ENCODE results near the gene LMAN2. TPM values are rescaled to one million over a fixed set of nuclear protein-coding genes. Genes with fewer than 3 reads are reported as not detected.

LMAN2 gene
- total RNA-seq, 1 donor: 423 TPM

- DNase-seq (ENCODE audit: low read depth in 2 of 3, low spot score in 2 of 3): peak in 2 of 3 donors; percentile 92 to 98
These were observed 20.3 kb downstream of the LMAN2 start for GRCh38 chr5:177330991-177331842.

- DNase-seq (ENCODE audit: low read depth in 2 of 3, low spot score in 2 of 3): no peak
These were observed 21.6 kb downstream of the LMAN2 start for GRCh38 chr5:177329883-177330282.

- DNase-seq (ENCODE audit: low read depth in 2 of 3, low spot score in 2 of 3): no peak
These were observed 22.8 kb downstream of the LMAN2 start for GRCh38 chr5:177328545-177329231.

GRCh38 chr5:177327539-177328522, 23.6 kb downstream of the LMAN2 start:
- peak in 1 of 3 donors; percentile 54 for DNase-seq (ENCODE audit: low read depth in 2 of 3, low spot score in 2 of 3)

GRCh38 chr5:177325868-177326381, 25.5 kb downstream of the LMAN2 start:
- DNase-seq (ENCODE audit: low read depth in 2 of 3, low spot score in 2 of 3): no peak

- DNase-seq (ENCODE audit: low read depth in 2 of 3, low spot score in 2 of 3): peak in 2 of 3 donors; percentile 41 to 43
These were observed 30.6 kb downstream of the LMAN2 start for GRCh38 chr5:177320879-177321278.

- peak in 2 of 3 donors; percentile 53 to 76 for DNase-seq (ENCODE audit: low read depth in 2 of 3, low spot score in 2 of 3)
These were observed 31.4 kb downstream of the LMAN2 start for GRCh38 chr5:177319913-177320588.

GRCh38 chr5:177317959-177318377, 33.5 kb downstream of the LMAN2 start:
- peak in 2 of 3 donors; percentile 78 to 87 for DNase-seq (ENCODE audit: low read depth in 2 of 3, low spot score in 2 of 3)

- no peak for DNase-seq (ENCODE audit: low read depth in 2 of 3, low spot score in 2 of 3)
These were observed 35.5 kb downstream of the LMAN2 start for GRCh38 chr5:177316005-177316404.

GRCh38 chr5:177315411-177315810, 36.1 kb downstream of the LMAN2 start:
- no peak for DNase-seq (ENCODE audit: low read depth in 2 of 3, low spot score in 2 of 3)

- DNase-seq (ENCODE audit: low read depth in 2 of 3, low spot score in 2 of 3): no peak
These were observed 36.8 kb downstream of the LMAN2 start for GRCh38 chr5:177314376-177315342.

GRCh38 chr5:177313561-177314259, 37.8 kb downstream of the LMAN2 start:
- DNase-seq (ENCODE audit: low read depth in 2 of 3, low spot score in 2 of 3): no peak

- peak in 1 of 3 donors; percentile 42 for DNase-seq (ENCODE audit: low read depth in 2 of 3, low spot score in 2 of 3)
These were observed 38.8 kb downstream of the LMAN2 start for GRCh38 chr5:177312649-177313181.

- peak; percentile 68 to 98 (median 92) for DNase-seq (ENCODE audit: low read depth in 2 of 3, low spot score in 2 of 3)
These were observed 39.5 kb downstream of the LMAN2 start, which contains the start of gene MXD3 for GRCh38 chr5:177311723-177312648. Gene MXD3 (minus strand): TSS chr5:177311898. CDS start chr5:177311830, 68 bp downstream.

GRCh38 chr5:177311392-177311722, 40.1 kb downstream of the LMAN2 start:
- DNase-seq (ENCODE audit: low read depth in 2 of 3, low spot score in 2 of 3): no peak

GRCh38 chr5:177310757-177311391, 40.6 kb downstream of the LMAN2 start:
- peak in 2 of 3 donors; percentile 86 to 95 for DNase-seq (ENCODE audit: low read depth in 2 of 3, low spot score in 2 of 3)

Data from hematopoietic multipotent progenitor cell (in vitro differentiated cells).